GM18951 (cell line): Measurements from ENCODE around the gene DNAAF1.

Experiments
- POLR2A ChIP-seq: IDR thresholded peaks from 4 replicates; pipeline ENCODE4 v1.6.1; 2011; ENCODE audit warnings: mild to moderate bottlenecking; ENCODE audit not compliant: insufficient read length, insufficient read depth; ENCODE audit errors: extremely low read depth
- in situ Hi-C: fragments of 300-500 bp; cut with MboI; formaldehyde crosslinking; loops from one replicate; pipeline ENCODE4 v1.12.0; 2022; ENCODE audit warnings: low sequenced_read_pairs, mixed read lengths, inconsistent platforms; ENCODE audit not compliant: unreplicated experiment

Gene DNAAF1

DNA sequence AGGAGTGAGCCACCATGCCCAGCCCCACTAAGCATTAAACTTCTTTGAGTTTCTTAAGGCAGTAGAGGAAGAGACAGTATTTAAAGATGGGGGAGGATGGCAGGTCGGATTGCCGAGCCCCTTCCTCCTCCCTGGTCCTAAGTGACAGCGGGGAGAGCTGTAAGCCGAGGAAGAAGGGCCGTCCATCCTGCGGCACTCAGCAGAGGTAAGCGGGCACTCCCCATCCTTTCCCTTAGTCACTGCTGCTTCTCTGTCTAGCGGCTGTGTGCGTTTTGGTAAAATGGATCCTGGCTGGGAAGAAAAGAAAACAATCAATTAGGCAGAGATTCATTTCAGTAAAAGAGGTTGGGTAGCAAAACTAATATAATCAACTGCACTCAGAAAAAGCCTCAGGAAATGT is 13.9 kb downstream of the DNAAF1 start:
- no peak for TF ChIP-seq POLR2A
- in situ Hi-C loops, result no loop called here

DNA sequence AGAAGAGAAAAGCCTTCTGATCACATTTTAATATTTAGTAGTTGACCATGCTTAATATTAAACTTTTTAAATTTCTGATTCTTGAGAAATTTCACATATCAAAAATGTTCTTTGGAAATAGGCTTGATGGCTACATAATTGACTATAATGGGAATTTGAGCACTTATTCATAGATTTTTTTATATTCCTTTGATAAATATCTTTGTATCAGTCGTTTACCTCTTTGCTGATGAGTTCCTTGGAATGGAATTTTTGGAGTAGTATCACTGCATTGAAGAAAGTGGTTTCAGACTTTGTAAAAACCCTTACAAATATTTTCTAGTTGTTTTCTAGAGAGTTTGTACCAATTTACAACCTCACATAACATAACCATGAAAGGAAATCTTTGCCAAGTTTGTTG is 14.7 kb downstream of the DNAAF1 start:
- in situ Hi-C loops, result no loop called here
- no peak for TF ChIP-seq POLR2A

DNA sequence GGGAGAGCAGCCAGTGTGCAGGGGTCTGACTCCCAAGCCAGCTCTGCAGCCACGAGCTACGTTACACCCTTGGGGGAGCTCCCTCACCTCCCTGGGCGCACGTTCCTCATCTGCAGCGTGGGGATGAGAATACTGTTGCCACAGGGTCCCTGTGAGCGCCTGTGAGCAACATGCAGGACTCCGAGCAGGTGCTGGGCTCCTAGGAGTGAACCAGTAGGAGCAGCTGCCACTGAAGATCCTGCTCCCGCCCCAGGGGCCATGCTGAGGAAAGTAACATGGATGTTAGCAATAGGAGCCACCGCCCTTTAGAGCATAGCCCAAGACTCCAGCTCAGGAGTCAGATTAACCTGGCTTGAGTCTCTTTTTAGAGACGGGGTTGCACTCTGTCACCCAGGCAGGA is 15.9 kb downstream of the DNAAF1 start:
- in situ Hi-C loops, result no loop called here
- no peak for TF ChIP-seq POLR2A

DNA sequence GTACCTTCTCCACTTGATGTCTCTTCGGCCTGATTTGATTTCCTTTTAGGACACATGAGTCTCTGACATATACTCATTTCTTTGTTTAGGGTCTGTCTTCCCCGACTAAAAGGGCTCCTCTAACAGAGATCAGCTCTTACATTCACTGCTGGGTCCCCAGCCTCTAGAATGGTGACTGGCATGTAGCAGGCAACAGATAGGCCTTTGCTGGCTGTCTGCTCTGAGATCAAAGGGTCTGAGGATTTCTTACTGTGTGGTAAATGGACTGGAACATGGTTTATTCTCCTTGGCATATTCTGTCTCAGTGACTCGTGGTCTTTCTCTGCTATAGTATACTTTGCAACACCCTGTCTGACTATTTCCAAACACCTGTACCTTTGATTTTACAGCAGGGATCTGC is 16.7 kb downstream of the DNAAF1 start:
- in situ Hi-C loops, result no loop called here
- no peak for TF ChIP-seq POLR2A

DNA sequence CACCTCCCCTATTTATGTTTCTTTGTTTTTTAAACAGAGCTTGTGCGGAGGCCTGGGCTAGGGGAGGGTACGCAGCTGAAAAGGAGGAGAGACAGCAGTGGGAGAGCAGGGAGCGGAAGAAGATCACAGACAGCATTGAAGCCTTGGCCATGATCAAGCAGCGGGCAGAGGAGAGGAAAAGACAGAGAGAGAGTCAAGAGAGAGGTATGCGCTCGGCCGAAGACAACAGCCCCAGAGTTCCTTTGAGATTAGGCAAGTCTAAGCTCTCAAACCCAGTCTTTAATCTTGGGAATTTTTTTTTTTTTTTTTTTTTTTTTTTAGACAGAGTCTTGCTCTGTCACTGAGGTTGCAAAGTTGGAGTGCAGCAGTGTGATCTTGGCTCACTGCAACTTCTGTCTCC is 20.6 kb downstream of the DNAAF1 start:
- no peak for TF ChIP-seq POLR2A
- in situ Hi-C loops, result no loop called here

DNA sequence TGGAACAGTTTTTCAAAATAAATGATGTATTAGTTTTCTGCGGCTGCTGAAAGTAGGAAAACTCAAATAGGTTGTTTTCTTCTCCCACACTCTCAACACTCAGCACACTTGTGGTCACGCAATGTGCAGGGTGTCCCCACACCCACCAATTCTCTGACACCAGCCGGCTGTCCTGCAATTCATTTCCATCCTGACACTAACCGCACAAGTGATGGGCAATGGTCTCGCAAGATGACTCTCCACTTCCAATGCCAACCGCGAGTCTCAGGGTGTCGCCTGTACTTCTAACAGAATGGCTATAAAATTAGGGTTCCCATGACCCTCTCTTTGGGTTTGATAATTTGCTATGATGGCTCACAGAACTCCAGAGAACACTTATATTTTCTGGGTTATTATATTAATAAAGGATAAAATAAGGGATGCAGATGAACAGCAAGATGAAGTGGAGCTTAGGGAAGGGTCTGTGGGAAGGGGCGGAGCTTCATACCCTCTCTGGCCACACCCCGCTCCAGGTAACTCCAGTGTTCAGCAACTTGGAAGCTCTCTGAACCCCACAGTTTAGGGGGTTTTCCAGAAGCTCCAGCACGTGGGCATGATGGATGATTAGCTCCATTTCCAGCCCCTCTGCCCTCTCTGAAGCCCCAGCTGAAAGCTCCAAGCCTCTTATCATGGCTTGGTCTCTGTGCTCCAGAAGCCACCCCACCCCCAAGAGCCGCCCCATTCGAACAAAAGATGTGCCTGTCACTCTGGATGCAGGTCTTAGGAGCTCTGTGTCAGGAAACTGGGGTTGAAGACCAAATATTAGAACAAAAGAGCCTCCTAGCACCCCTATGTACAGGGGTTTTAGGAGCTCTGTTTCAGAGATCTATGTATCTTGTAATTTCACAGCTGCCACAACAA is 21.9 kb downstream of the DNAAF1 start:
- in situ Hi-C loops, result no loop called here

DNA sequence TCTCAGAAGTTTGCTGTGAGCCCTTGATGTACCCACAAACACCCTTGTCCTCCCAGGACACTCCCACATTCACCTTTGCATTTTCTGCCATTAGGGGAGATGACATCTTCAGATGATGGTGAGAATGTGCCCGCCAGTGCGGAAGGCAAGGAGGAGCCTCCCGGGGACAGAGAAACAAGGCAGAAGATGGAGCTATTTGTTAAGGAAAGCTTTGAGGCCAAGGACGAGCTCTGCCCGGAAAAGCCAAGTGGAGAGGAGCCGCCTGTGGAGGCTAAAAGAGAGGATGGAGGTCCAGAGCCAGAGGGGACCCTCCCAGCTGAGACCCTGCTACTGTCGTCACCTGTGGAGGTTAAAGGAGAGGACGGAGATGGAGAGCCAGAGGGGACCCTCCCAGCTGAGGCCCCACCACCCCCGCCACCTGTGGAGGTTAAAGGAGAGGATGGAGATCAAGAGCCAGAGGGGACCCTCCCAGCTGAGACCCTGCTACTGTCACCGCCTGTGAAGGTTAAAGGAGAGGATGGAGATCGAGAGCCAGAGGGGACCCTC is 24.7 kb downstream of the DNAAF1 start:
- in situ Hi-C loops, result no loop called here
- no peak for TF ChIP-seq POLR2A

More for the DNA sequence above, 21.9 kb downstream of the DNAAF1 start:
- no peak for TF ChIP-seq POLR2A

DNA sequence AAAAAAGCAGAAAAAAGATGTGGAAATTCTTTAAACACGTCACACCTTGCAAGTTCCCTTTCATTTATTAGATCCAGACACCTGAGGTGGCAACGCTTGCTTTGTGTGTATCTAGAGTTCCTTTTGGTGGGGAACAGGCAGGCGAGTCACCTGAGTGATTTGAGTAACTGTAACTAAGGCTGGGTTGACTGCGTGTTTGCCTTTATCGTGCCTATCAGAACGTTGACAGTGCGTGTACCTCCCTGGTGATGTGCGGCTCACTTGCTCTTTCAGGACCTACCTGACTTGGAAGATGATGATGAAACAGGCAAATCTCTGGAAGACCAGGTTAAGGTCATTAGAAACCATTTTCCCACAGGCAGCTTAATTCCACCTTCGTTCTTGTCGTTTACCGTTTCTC is 29.3 kb downstream of the DNAAF1 start:
- no peak for TF ChIP-seq POLR2A
- in situ Hi-C loops, result no loop called here

DNA sequence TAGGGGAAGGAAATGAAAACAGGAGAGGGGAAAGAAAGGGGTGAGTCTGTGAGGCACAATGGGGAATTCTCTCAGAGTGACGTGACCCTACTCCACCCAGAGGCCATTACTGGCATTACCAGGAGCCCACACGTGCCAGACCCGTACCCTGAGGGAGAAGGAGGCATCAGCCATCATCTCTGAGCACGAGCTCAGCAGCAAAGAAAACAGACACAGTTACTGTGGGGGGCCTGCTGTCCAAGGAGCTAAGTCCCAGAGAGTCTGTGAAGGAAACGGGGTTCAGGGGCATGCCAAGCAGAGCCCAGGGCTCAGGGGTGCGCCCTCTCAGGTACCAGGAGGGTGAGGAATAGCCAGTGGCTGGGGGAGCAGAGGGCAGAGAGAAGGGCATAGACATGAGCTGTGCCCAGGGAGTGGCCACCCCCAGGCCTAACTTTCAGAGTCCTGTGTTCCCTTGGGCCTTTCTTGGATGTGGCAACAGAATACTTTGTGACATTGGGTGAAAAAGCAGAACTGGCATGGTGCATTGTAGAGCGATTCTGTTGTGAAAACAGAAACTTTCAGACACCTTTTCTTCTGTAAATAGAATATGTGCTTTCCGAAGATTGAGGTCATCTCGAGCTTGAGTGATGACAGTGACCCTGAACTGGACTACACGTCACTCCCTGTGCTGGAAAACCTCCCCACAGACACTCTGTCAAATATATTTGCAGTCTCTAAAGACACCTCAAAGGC is 30.4 kb downstream of the DNAAF1 start:
- TF ChIP-seq POLR2A, result no peak
- in situ Hi-C loops, result loop anchor here (25.0 kb wide), 1 partner anchor 213 kb away; the partner anchor contains the start of genes NECAB2 and OSGIN1

DNA sequence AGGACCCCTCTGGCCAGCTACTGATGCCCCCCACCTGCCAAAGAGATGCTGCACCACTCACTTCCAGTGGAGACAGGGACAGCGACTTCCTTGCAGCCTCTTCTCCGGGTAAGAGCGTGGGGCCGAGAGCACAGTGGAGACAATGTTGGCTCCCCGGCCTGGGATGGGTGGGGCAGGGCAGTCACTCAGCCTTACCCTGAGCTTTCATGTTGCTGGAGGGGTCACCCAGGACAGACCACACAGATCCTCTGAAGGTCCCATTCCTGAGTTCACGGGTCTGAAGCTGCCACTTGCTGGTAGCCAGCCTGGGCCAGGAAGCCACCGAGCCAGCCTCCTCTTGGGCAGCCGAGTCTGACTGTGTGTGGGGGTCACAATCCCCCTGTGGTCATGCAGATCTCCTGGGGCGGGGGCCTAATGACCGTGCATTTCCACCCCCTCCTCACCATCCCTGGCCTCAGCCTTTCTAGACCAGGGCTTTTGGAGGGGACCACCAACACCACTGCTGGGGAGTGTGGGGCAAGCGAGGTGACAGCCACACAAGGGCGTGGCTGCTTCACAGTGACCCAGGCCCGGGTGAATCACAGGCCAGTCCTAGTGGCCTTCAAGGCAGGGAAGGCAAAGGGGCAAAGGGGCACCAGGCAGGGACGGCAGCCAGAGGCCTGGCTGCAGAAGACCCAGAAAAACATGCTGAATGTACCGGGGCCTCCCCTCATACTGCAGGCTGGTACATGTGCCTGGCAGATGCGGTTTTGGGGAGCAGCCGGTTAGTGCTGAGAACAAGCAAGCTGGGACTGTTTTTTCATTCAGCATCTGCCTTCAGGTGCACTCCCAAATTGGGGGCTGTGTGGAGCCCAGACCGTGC is 31.3 kb downstream of the DNAAF1 start:
- in situ Hi-C loops, result loop anchor here (25.0 kb wide), 1 partner anchor 214 kb away; the partner anchor contains the start of genes NECAB2 and OSGIN1
- no peak for TF ChIP-seq POLR2A

DNA sequence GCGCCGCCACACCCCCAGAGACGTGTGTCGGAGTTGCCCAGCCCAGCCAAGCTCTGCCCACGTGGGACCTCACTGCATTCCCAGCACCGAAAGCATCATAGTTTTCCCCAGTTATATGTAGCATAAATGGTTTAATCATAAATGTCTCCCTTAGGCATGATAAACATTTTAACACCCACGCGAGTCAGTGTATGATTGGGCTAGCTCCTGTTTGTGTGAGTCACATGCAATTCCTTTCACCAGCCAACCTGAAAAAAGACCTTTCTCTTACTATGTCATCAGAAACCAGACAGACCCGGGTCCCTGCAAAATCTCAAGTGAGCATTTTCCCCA is 32.6 kb downstream of the DNAAF1 start:
- TF ChIP-seq POLR2A, result no peak
- in situ Hi-C loops, result loop anchor here (25.0 kb wide), 1 partner anchor 215 kb away; the partner anchor contains the start of genes NECAB2 and OSGIN1

DNA sequence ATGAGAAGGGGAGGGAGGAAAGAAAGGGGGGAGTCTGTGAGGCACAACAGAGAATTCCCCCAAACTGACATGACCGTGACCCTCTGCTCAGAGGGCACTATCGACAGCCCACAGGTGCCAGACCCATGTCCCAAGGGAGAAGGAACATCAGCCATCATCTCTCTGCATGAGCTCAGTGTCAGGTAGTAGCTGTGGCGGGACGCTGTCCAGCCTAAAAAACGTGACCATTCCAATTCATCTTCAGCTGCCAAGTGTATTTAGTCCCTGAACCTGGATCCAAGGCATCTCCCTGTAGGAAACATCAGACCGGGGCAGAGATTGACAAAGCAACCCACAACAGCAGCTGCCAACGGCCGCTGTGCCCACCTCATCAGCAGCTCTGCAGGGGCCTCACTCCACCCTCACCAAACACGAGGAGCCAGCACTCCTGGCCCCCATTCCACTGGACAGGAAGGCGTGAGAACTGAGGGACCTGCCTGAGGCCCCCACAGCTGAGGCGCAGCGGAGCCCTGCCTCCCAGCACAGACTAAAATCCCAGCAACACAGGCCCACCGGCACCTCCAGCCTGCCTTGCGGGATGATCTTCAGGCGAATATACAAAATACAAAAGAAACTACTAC is 33.1 kb downstream of the DNAAF1 start:
- in situ Hi-C loops, result loop anchor here (25.0 kb wide), 1 partner anchor 216 kb away; the partner anchor contains the start of genes NECAB2 and OSGIN1
- TF ChIP-seq POLR2A, result no peak

DNA sequence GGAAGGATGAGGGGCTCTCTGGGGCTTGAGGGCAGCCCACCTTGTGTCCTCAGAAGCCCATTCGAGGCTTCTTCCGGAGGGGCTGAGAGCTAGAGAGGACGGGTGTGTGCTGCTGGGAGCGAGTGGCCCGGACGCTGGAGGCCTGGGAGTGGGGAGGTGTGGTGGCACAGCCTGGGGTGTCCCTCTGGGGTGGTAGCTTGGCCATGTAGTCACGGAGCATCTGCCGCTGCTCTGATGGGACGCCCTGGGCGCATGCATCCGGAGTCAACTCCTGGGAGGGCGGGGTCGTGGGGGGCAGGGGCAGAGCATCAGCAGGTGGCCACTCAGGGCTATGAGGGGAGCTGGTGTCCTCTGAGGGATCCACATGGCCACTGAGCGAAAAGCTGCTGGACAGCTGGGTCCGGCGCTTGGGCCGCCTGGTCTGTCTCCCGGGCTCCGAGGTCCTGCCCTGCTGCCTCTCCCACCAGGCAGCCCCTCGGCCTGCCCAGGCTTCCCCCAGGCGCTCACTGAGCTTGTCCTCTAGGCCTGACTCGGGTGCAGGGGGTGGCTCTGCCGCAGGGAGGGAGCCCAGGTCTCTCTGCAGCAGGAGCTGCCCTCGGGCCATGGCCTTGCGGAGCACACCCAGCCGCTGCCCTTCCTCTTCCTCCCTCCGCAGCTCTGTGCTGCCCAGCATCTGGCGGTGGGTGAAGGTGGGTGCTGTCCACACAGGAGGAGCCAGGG is 33.9 kb downstream of the DNAAF1 start:
- in situ Hi-C loops, result loop anchor here (25.0 kb wide), 1 partner anchor 217 kb away; the partner anchor contains the start of genes NECAB2 and OSGIN1
- no peak for TF ChIP-seq POLR2A
